Uterus (tissue), 2 donors: ENCODE measurements around the gene NAV2.

Source experiments
- POLR2A ChIP-seq, 2 donors: fragments of 450-650 bp; IDR thresholded peaks; one replicate each; pipeline ENCODE4 v1.6.1; 2016; ENCODE audit warnings: antibody characterized with exemption in 2 of 2, mild to moderate bottlenecking in 1 of 2, moderate library complexity in 1 of 2
- TF ChIP-seq, protein P1 (sequence below), 4 experiments: fragments of 200-600 bp in 2 of 4; fragments of 450-650 bp in 2 of 4; sonication (generic) in 2 of 4; IDR thresholded peaks; one replicate each; pipeline ENCODE4 v1.5.1; 2016 to 2019; ENCODE audit warnings: antibody characterized with exemption in 4 of 4, mild to moderate bottlenecking in 2 of 4, moderate library complexity in 1 of 4

DNA sequence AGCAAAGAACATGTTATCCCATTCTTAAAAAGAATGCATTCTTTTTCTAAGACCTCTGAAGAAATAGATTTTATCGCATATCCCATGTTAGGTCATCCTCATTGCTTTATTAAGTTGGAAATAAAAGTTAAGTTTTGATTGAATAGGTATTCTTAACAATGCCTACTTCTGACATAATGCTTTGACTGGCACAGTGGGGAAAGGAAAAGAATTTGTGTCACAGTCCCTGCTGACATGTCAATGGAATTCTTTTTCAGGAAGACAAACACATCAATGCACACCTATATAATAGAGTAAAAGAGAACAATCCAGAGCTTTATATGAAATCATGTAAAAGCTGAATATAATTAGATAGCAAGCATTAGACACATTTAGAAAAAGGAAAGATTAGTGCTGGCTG lies 341.9 kb downstream of the NAV2 start:
- TF ChIP-seq, protein P1, sequence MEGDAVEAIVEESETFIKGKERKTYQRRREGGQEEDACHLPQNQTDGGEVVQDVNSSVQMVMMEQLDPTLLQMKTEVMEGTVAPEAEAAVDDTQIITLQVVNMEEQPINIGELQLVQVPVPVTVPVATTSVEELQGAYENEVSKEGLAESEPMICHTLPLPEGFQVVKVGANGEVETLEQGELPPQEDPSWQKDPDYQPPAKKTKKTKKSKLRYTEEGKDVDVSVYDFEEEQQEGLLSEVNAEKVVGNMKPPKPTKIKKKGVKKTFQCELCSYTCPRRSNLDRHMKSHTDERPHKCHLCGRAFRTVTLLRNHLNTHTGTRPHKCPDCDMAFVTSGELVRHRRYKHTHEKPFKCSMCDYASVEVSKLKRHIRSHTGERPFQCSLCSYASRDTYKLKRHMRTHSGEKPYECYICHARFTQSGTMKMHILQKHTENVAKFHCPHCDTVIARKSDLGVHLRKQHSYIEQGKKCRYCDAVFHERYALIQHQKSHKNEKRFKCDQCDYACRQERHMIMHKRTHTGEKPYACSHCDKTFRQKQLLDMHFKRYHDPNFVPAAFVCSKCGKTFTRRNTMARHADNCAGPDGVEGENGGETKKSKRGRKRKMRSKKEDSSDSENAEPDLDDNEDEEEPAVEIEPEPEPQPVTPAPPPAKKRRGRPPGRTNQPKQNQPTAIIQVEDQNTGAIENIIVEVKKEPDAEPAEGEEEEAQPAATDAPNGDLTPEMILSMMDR (IDR thresholded peaks at IDR 0.05): no peak
- TF ChIP-seq POLR2A (IDR thresholded peaks at IDR 0.05): no peak
